H1 (cell line): ENCODE data around the gene PPP2R3B. TPM values are rescaled to one million over a fixed set of nuclear protein-coding genes. Genes with fewer than 3 reads are reported as not detected.

Experiments used
- CTCF ChIA-PET: fragments of 300-600 bp; sonication (Branson Sonifier 250); formaldehyde crosslinking; loops from one replicate; lab custom pipeline; 2021; ENCODE audit not compliant: partially characterized antibody; lab: Charles Lee
- POLR2A ChIA-PET: fragments of 300-600 bp; sonication (Branson Sonifier 250); formaldehyde crosslinking; loops from one replicate; lab custom pipeline; 2021; ENCODE audit warnings: inconsistent platforms; ENCODE audit not compliant: partially characterized antibody; lab: Charles Lee
- DNase-seq, 2 experiments: peaks; one replicate each; pipeline versions ENCODE4 v3.0.0 to v3.0.0-alpha.2; 2010 to 2022; ENCODE audit warnings: low spot score in 2 of 2, low read depth in 1 of 2, mixed read lengths in 1 of 2
- FAIRE-seq: peaks from 2 replicates; lab custom pipeline; 2011; peaks lifted over from hg19 to GRCh38; lab: Jason Lieb, UNC
- H2AFZ ChIP-seq: 2 replicates; pipeline ENCODE4 v1.8.1; 2012; ENCODE audit warnings: low read length, inconsistent platforms
- H2AK5ac ChIP-seq: 2 replicates; pipeline ENCODE4 v1.6.1; 2013; ENCODE audit warnings: low read depth, low read length
- H2BK120ac ChIP-seq: replicated peaks from 2 replicates; pipeline ENCODE3; 2013; ENCODE audit warnings: low read depth, low read length, inconsistent platforms
- H2BK12ac ChIP-seq: 2 replicates; pipeline ENCODE4 v1.6.1; 2013; ENCODE audit warnings: low read depth, low read length
- H2BK15ac ChIP-seq: 2 replicates; pipeline ENCODE4 v1.6.1; 2013; ENCODE audit warnings: low read length
- H2BK20ac ChIP-seq: 2 replicates; pipeline ENCODE4 v1.6.1; 2013; ENCODE audit warnings: low read length
- H2BK5ac ChIP-seq: 2 replicates; pipeline ENCODE4 v1.6.1; 2013; ENCODE audit warnings: low read depth, low read length
- H3K14ac ChIP-seq: 2 replicates; pipeline ENCODE4 v1.6.1; 2013; ENCODE audit warnings: inconsistent platforms; ENCODE audit not compliant: insufficient read length
- H3K18ac ChIP-seq: 2 replicates; pipeline ENCODE4 v1.6.1; 2013; ENCODE audit warnings: low read length; ENCODE audit errors: extremely low read depth
- H3K23ac ChIP-seq: 2 replicates; pipeline ENCODE4 v1.6.1; 2013; ENCODE audit warnings: inconsistent platforms; ENCODE audit not compliant: insufficient read length
- H3K23me2 ChIP-seq: 2 replicates; pipeline ENCODE4 v1.6.1; 2013; ENCODE audit warnings: low read depth, low read length
- H3K27ac ChIP-seq: 2 replicates; pipeline ENCODE4 v1.6.1; 2011; ENCODE audit warnings: low read depth, low read length, inconsistent platforms
- H3K27me3 ChIP-seq, 4 experiments: replicated peaks in 1 of 4; 1 replicate in 1 of 4; 2 replicates in 3 of 4; pipeline versions ENCODE4 v1.6.1 to v1.8.1; 2011 to 2013; ENCODE audit warnings: low read length in 3 of 4, mild to moderate bottlenecking in 3 of 4, inconsistent platforms in 2 of 4, mixed read lengths in 2 of 4, moderate library complexity in 1 of 4; ENCODE audit not compliant: control insufficient read depth in 3 of 4, insufficient read depth in 3 of 4; ENCODE audit errors: extremely low read depth in 1 of 4
- H3K36me3 ChIP-seq, 4 experiments: 2 replicates each; pipeline versions ENCODE4 v1.6.1 to v1.8.1; 2011 to 2013; ENCODE audit warnings: mild to moderate bottlenecking in 4 of 4, low read length in 3 of 4, moderate library complexity in 2 of 4, control low read depth in 1 of 4, inconsistent platforms in 1 of 4; ENCODE audit not compliant: insufficient read depth in 4 of 4, control insufficient read depth in 2 of 4
- H3K4ac ChIP-seq: replicated peaks from 2 replicates; pipeline ENCODE3; 2013; ENCODE audit warnings: low read length, low read depth, mixed read lengths, inconsistent platforms; ENCODE audit not compliant: insufficient read length
- H3K4me1 ChIP-seq, 4 experiments: replicated peaks in 1 of 4; 1 replicate in 1 of 4; 2 replicates in 3 of 4; pipeline versions ENCODE4 v1.6.1 to v1.8.1; 2011 to 2013; ENCODE audit warnings: low read length in 3 of 4, inconsistent platforms in 2 of 4, mixed read lengths in 1 of 4; ENCODE audit not compliant: insufficient read depth in 4 of 4, control insufficient read depth in 3 of 4
- H3K4me2 ChIP-seq, 2 experiments: 2 replicates each; pipeline versions ENCODE4 v1.6.1 to v1.8.1; 2011 to 2013; ENCODE audit warnings: low read depth in 2 of 2, low read length in 2 of 2, control low read depth in 1 of 2, inconsistent platforms in 1 of 2, mild to moderate bottlenecking in 1 of 2; ENCODE audit not compliant: insufficient read depth in 1 of 2
- H3K4me3 ChIP-seq, 4 experiments: fragments of 200-600, 300-600 bp in 1 of 4; sonication (generic), shearing (Covaris generic), sonication (Bioruptor Twin) in 1 of 4; 2 replicates each; pipeline versions ENCODE4 v1.5.1 to v1.8.1; 2011 to 2016; ENCODE audit warnings: low read length in 4 of 4, low read depth in 3 of 4, control low read depth in 2 of 4, inconsistent platforms in 2 of 4, mild to moderate bottlenecking in 2 of 4, mixed read lengths in 1 of 4, moderate library complexity in 1 of 4; ENCODE audit not compliant: insufficient read depth in 2 of 4; ENCODE audit errors: extremely low read depth in 1 of 4
- H3K56ac ChIP-seq: replicated peaks from 2 replicates; pipeline ENCODE3; 2013; ENCODE audit warnings: low read depth, mild to moderate bottlenecking, mixed read lengths, low read length, inconsistent platforms; ENCODE audit not compliant: insufficient read length
- H3K79me1 ChIP-seq: 2 replicates; pipeline ENCODE4 v1.6.1; 2013; ENCODE audit warnings: low read depth, low read length, control low read depth
- H3K79me2 ChIP-seq, 2 experiments: 2 replicates each; pipeline versions ENCODE4 v1.6.1 to v1.8.1; 2012 to 2013; ENCODE audit warnings: low read length in 2 of 2, mild to moderate bottlenecking in 2 of 2, inconsistent platforms in 1 of 2; ENCODE audit not compliant: insufficient read depth in 2 of 2, control insufficient read depth in 1 of 2
- H3K9ac ChIP-seq, 4 experiments: replicated peaks in 1 of 4; 1 replicate in 1 of 4; 2 replicates in 3 of 4; pipeline versions ENCODE4 v1.6.1 to v1.8.1; 2011 to 2013; ENCODE audit warnings: low read depth in 3 of 4, low read length in 3 of 4, control low read depth in 2 of 4, mild to moderate bottlenecking in 2 of 4, moderate library complexity in 2 of 4, inconsistent platforms in 1 of 4; ENCODE audit errors: extremely low read depth in 1 of 4
- H3K9me3 ChIP-seq, 2 experiments: 2 replicates each; pipeline versions ENCODE4 v1.6.1 to v1.8.1; 2012 to 2013; ENCODE audit warnings: mild to moderate bottlenecking in 2 of 2, moderate library complexity in 2 of 2, control low read depth in 1 of 2, inconsistent platforms in 1 of 2, low read depth in 1 of 2, low read length in 1 of 2, mixed read lengths in 1 of 2; ENCODE audit not compliant: insufficient read depth in 2 of 2
- H4K20me1 ChIP-seq, 2 experiments: replicated peaks in 1 of 2; 2 replicates each; pipeline versions ENCODE3 to v1.8.1; 2011 to 2013; ENCODE audit warnings: inconsistent platforms in 2 of 2, low read length in 2 of 2, mild to moderate bottlenecking in 1 of 2; ENCODE audit not compliant: insufficient read depth in 2 of 2, control insufficient read depth in 1 of 2
- H4K5ac ChIP-seq: 2 replicates; pipeline ENCODE4 v1.6.1; 2013; ENCODE audit warnings: low read length, low read depth, mixed read lengths, inconsistent platforms; ENCODE audit not compliant: insufficient read length
- H4K8ac ChIP-seq: 2 replicates; pipeline ENCODE4 v1.8.0; 2013; ENCODE audit warnings: mild to moderate bottlenecking, moderate library complexity, low read length, inconsistent platforms; ENCODE audit not compliant: insufficient read depth; ENCODE audit errors: extremely low read depth
- H4K91ac ChIP-seq: replicated peaks from 2 replicates; pipeline ENCODE3; 2013; ENCODE audit warnings: low read length, mixed read lengths, inconsistent platforms; ENCODE audit not compliant: insufficient read length
- CEBPB ChIP-seq: IDR thresholded peaks from 2 replicates; pipeline ENCODE4 v1.6.1; 2012; ENCODE audit warnings: low read depth, low read length
- HDAC2 ChIP-seq, 2 experiments: fragments of 300-600 bp in 1 of 2; sonication (generic) in 1 of 2; IDR thresholded peaks; 2 replicates each; pipeline ENCODE4 v1.6.1; 2011 to 2012; ENCODE audit warnings: low read depth in 2 of 2, low read length in 2 of 2, mild to moderate bottlenecking in 2 of 2, moderate library complexity in 2 of 2, borderline replicate concordance in 1 of 2, inconsistent platforms in 1 of 2
- RBBP5 ChIP-seq: IDR thresholded peaks from 2 replicates; pipeline ENCODE4 v1.7.1; 2012; ENCODE audit warnings: low read depth, mild to moderate bottlenecking, inconsistent platforms, low read length, moderate library complexity, borderline replicate concordance
- WGBS, 2 experiments: shearing (Covaris generic) in 1 of 2; methylation state at CpG; one replicate each; pipeline versions ENCODE4 v1.1.6 to v1.1.7; 2013 to 2015; ENCODE audit warnings: low lambda C conversion rate in 2 of 2, mixed read lengths in 2 of 2, inconsistent platforms in 1 of 2, low coverage in 1 of 2, missing lambda C conversion rate in 1 of 2; ENCODE audit not compliant: insufficient replicate concordance in 2 of 2, insufficient coverage in 1 of 2, insufficient read length in 1 of 2; ENCODE audit errors: extremely low coverage in 1 of 2, missing lambda C conversion rate in 1 of 2; 5-methylcytosine and 5-hydroxymethylcytosine counted together
- polyA plus RNA-seq, 7 experiments: library from polyadenylated mRNA; depleted of rRNA in 3 of 7; stranded (reverse) in 5 of 7; unstranded in 2 of 7; fragments of >200 nt in 5 of 7; fragments of 200-250 nt in 2 of 7; gene quantifications; 1 replicate in 5 of 7; 2 replicates in 1 of 7; 4 replicates in 1 of 7; pipeline versions ENCODE4 v1.2.1 to v1.2.3, GENCODE V29; 2011 to 2013; ENCODE audit warnings: missing spikeins in 2 of 7, mixed read lengths in 2 of 7
- total RNA-seq: library from RNA; stranded (reverse); fragmentation: NEBNext Ultra II Directional; extraction: Animal tissue kit (Norgen Biotek cat#: 25700); gene quantifications from 2 replicates; pipeline ENCODE4 v1.2.1, GENCODE V29; 2021

Gene PPP2R3B
- total and polyA plus RNA-seq, 2 of the 8 experiments (the other 6 are each of a cell fraction or from before 2014, with no cell fraction given) = 47.6 to 86.7 TPM

DNA sequence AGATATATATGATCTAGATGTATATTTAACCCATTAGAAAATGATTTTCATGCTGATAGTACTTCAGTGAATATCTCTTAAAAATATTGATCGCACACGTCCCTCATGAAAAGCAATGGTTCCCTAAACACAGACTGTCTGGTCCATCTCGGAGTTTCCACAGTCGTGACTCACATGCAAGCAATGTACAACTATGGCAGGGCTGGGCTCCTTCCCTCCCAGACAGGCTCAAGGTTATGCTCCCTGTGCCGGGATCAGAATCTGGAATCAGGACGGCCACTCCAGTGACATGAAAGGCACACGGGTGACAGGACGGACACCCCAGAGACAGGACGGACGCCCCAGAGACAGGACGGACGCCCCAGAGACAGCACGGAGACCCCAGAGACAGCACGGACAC is 40.2 kb upstream of the PPP2R3B start:
- no peak for FAIRE-seq
- Histone ChIP-seq H3K56ac (no peak overlapping the region), H3K18ac (no peak overlapping the region), H2BK120ac (no peak overlapping the region), H3K23ac (no peak overlapping the region), H3K9me3 (no peaks in the 10 kb centered on the region), H4K8ac (no peak overlapping the region), H3K27me3 (peaks cover 0 to 14% (median 10%) of the 10 kb centered on the region in 4 experiments; a peak in 5 of 7 replicates), H4K91ac (no peak overlapping the region), H2BK20ac (peak overlapping the region; percentile 56; the same call in 1 of the 2 replicates), H3K4ac (no peak overlapping the region), H4K20me1 (no peaks in the 10 kb centered on the region), H3K27ac (no peak overlapping the region), H3K79me1 (no peaks in the 10 kb centered on the region), H3K4me3 (no peak overlapping the region), H2AFZ (no peak overlapping the region), H2BK5ac (no peak overlapping the region), H3K36me3 (no peaks in the 10 kb centered on the region), H3K4me1 (peaks cover 0 to 6% (median 0%) of the 10 kb centered on the region in 4 experiments; a peak in 3 of 7 replicates), H3K14ac (no peak overlapping the region), H2AK5ac (no peak overlapping the region), H3K4me2 (no peak overlapping the region), H2BK15ac (no peak overlapping the region), H3K23me2 (no peaks in the 10 kb centered on the region; the same call in 1 of the 2 replicates), H2BK12ac (peak overlapping the region; percentile 50; the same call in 1 of the 2 replicates), H3K79me2 (no peaks in the 10 kb centered on the region), H3K9ac (no peak overlapping the region), H4K5ac (no peak overlapping the region)
- 88% methylated on average over 13 of the region's 14 CpGs; no CpG with 5 or more reads in 1 of the 2 experiments for whole genome bisulfite sequencing, 2 experiments
- ChIA-PET CTCF (no interaction called here), POLR2A (no interaction called here)
- no peak for DNase-seq
- TF ChIP-seq RBBP5 = no peak
- no peak for TF ChIP-seq HDAC2 (IDR thresholded peaks at IDR 0.05; ENCODE audit: borderline replicate concordance in 1 of 2, low read depth in 2 of 2, low read length in 2 of 2)
- TF ChIP-seq CEBPB = no peak
